Activated CD4-positive, alpha-beta T cell treated with anti-CD3 and anti-CD28 coated beads, Interleukin-10, Interleukin-2, amounts not matched to agents 100 ng/mL and 50 ng/mL, durations not matched to agents 16 hours and 8 hours (primary cell): Measurements from ENCODE around the gene FAM83G.
"Not testable (repeated sequence)": the region's sequence is repeated elsewhere in the genome, so short reads cannot be mapped to it uniquely, and the experiment has no call there.

Experiments
- DNase-seq: peaks from one replicate; pipeline ENCODE4 v3.0.0-alpha.2; 2020

FAM83G gene

GRCh38 chr17:19004421-19005136, at the start of gene FAM83G:
Gene FAM83G, minus strand, starts transcription at chr17:19004764. Its CDS starts 723 bp downstream, at chr17:19004041.
- DNase-seq = peak; percentile 90

DNA sequence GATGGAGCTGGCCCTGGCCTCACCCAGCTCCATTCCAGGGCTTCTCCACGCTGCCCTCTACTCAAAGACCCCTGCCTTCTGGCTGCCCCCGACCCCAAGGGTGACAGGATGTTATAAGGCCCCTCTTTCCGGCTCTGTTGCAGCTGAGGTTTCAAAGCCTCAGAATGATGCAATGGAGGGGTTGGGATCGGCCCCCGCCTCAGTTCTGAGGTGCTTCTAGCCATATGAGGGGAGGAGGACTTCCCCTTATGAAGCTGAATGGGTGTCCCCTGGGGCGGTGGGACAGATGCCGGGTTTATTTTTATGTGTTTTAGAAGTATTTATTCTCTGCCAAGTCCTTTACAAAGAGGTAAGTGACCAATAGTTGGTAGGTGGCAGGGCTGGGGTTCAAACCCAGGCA, 44.3 kb upstream of the FAM83G start:
- DNase-seq = not testable (repeated sequence)

- DNase-seq = not testable (repeated sequence)
Observed at GRCh38 chr17:19047510-19047909, 42.9 kb upstream of the FAM83G start.

GRCh38 chr17:19046782-19047375, 42.3 kb upstream of the FAM83G start, which contains the start of gene GRAP:
Gene GRAP, minus strand, starts transcription at chr17:19046957. Its CDS starts 31 bp downstream, at chr17:19046926.
- not testable (repeated sequence) for DNase-seq

GRCh38 chr17:19044643-19045042, 40.1 kb upstream of the FAM83G start:
- DNase-seq = not testable (repeated sequence)

- DNase-seq = not testable (repeated sequence)
Observed at GRCh38 chr17:19043032-19043431, 38.5 kb upstream of the FAM83G start.

GRCh38 chr17:19042369-19042768, 37.8 kb upstream of the FAM83G start:
- DNase-seq = not testable (repeated sequence)

DNA sequence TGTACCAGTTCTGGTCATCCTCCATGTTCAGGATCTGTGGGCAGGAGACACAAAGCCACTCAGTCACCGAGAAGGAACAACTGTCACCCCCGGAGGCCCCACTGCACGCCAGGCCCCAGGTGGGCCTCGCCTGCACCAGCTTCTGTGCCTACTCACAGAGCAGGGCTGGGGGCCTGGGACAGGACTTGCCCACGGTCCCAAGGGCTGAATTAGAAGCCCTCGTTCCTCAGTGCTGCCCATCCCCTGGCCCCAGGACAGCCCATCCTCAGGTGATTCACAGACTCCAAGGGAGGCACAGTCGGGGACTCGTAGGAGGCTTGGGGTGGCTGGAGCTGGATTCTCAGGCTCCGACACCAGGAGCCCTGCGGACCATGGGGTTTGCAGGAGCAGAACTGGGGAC, 37.3 kb upstream of the FAM83G start:
- not testable (repeated sequence) for DNase-seq

DNA sequence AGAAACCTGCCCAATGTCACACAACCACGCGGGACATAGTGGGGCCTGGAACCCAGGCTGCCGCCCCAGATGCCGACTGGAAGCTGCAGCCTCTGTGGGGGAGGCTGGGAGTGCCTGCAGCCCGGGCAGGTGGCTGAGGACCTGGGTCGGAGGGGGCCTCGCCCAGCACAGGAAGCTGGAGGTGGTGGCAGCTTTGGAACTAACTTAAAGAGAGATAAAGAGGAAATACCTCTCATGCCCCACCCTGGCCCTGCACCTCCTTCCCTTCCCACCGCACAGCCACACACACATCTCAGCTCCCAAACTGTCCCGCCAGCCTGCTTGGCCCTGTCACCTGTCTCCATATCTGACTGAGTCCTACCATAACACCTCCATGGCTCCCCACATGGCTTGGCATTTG, 35.8 kb upstream of the FAM83G start:
- not testable (repeated sequence) for DNase-seq

- DNase-seq = not testable (repeated sequence)
Observed at GRCh38 chr17:19038730-19039129, 34.2 kb upstream of the FAM83G start.

DNA sequence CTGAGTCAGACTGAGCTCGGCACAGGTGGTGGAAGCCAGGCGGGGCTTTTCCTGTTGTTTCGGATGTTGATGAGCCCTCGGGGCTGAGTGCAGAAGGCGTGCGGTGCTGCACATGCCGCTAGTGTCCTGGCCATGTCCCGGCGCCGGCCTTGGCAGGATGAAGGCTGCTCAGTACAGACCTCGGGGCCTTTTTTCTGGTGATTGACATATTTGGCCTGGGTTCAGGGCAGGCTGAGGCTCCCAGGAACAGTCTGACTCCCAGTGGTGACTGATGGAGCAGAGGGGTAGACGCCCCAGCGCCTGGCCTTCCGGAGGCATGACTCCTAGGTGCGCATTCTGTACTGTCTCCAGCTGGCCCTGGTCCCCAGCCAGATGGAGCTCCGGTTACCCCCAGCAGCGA, 33.4 kb upstream of the FAM83G start:
- not testable (repeated sequence) for DNase-seq

DNA sequence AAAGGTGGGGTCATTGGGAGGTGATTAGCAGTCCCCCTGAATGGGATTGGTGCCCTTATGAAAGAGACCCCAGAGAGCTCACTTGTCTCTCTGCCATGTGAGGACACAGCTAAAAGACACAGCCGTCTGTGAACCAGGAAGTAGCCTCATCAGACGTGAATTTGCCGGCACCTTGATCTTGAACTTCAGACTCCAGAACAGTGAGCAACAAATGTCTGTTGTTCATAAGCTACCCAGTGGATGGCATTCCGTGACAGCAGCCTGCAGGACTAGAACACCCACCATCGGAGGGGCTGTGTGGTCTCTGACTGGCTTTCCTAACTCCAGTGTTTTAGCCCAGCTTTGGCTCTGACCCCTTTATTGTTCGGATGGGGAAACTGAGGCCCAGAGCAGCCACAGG, 33.0 kb upstream of the FAM83G start:
- not testable (repeated sequence) for DNase-seq

DNA sequence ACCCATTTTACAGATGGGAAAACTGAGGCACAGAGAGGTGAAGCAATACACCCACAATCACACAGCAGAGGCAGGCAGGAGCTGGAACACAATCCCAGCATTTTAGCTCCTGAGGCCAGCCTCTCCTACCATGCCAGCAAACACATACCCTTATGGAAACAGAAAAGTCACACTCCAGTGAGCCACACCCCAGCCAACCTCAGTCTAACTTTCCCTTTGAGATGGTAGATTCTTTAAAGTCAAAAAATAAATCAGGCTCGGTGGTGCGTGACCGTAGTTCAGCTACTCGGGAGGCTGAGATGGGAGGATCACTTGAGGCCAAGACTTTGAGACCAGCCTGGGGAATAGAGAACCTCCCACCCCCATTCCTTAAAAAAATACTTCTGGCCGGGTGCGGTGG, 31.6 kb upstream of the FAM83G start:
- not testable (repeated sequence) for DNase-seq

GRCh38 chr17:19032377-19032988, 27.9 kb upstream of the FAM83G start:
- not testable (repeated sequence) for DNase-seq

GRCh38 chr17:19031729-19032128, 27.2 kb upstream of the FAM83G start:
- DNase-seq = peak; percentile 73

DNA sequence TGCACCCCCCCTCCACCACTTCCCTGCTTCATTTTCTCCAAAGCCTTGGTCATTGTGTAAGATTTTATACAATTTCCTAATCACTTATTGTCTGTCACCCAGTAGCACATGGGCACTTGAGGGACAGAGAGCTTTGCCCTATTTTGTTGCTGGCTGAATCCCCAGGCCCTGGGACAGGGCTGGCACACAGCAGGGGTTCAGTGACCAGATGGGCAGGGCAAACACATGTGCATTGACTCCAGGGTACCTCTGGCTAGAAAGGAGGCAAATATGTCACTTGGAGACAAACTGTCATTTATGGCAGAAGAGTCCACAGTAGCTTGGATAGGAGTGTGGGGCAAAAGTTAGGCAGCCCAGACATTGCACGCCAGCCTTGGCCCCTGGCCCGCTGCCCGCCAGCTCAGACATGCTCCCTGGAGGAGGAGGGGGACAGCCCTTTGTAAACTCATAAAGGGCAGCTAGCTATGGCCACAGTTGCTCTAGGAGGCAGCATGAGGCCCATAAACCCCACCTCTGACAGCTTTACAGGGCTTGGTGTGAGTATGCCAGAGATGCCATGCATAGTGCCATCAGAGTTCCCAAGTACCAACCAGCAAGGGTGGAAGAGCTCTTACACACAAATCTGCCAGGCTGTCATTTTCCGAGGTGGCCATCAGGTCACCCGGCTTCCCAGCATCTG, 26.3 kb upstream of the FAM83G start:
- not testable (repeated sequence) for DNase-seq

DNA sequence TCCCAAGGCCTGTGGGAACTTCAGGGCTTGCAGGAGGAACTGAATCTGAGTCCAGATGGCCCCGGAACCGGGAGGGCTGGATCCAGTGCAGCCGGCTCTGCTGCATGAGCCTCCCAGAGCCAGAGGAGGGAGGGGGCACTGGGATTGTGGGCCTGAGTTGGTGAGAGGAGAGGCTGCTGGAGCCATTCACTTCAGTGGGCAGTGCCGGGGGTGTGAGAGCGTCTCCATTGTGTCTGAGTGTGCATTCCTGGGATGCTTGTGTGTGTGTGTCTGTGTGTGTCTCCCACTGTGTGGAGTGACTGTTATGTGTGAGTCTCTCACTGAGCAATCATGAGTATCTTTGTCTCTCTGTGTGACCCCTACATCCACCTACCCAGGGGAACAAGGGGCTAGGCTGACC, 25.2 kb upstream of the FAM83G start:
- DNase-seq = not testable (repeated sequence)

GRCh38 chr17:19028671-19029070, 24.1 kb upstream of the FAM83G start:
- DNase-seq = not testable (repeated sequence)

DNA sequence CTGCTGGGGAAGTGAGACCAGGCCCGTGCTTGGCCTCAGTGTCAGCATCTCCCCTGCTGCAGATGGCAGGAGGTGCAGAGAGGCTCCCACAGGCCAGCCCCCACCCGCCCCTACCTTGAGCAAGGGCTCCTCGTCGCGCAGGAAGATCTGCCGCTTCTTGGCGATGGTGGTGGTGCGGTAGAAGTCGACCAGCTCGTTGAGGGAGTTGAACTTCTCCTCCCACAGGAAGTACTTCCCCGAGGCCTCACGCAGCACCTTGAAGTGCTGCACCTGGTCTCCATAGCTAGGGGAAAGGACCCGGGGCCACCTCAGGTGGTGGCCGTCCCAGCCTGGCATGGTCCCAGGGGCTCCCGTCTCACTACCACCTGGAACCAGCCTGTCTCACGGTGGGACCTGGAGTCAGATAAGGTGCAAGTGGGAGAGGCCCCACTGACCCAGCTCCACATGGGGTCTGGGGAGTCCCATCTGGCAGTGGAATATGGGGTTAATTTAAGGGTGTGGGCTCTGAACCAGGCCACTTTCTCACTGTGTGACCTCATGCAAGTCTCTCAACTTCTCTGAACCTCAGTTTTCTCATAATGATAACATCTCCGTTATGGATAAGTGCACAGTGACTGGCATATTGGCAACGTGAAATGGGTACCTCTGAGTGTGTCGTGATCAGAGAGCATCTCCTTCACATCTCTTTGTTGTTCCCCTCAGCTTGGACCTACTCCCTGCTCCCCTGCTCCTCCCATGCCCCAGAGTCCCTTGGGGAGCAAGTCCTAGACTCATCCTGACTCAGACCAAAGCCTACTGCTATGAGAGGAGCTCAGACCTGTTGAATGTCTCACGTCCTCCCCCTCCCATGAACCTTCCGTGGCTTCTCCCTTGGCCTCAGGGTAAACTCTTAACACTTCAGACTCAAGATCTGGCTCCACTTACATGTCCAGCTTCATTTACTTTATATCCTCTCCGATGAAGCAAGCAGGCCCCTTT, 19.8 kb upstream of the FAM83G start:
- no peak for DNase-seq

DNA sequence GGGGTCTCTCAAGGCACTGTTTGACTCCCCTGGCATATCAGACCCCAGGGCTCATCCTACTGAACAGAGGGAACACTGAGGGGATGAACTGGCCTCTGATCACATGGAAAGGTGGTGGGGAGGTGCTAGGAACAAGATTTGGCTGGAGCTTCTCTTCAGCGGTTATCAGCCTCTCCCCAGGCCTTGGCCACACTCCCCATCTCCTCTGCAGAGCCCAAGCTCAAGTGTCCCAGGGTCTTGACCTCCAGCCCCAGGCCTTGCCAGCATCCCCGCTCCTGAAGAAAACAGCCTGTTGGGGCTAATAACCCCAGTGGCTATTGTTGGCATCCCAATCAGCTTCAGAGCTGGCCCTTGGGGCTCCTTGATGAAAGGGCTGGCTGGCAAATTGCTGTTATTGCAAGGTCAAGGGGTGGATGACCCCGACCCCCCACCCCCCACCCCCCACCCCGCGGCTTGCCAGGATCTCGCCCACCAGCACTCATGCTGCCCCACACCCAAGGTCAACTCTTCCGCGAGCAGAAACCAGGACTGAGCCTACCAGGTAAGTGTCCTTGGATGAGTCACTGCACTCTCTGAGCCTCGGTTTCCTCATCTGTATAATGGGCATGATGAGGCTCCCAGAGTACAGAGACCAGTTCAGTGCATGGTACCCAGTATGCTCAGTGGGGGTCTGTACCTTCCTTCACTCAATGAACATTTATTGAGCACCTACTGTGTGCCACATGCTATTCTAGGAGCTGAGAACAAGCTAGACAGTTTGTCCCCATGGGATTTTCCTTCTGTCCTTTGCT, 18.8 kb upstream of the FAM83G start:
- DNase-seq = no peak

DNA sequence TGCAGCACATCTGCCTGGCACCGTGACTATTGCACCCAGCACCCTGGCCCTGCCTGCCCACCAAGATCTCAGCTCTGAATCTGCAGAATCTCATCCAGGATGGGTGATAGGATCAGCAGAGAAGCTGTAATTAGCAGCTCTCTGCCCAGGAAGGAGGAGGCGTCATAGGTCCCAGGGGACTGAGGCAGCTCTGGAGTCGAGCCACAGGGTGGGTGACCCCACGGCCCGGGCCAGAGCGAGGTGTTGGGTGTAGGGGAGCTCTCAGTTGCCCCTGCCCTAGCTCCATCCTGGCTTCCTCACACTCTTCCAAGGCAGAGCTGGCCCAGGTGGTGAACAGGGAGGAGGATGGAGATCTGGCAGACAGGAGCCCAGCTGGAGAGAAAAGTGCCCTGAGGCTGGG, 18.2 kb upstream of the FAM83G start:
- no peak for DNase-seq
